ENCODE data around the gene TENM4.
A peak's percentile ranks its signal among the peaks of the same experiment; 100 is the strongest.

Gene TENM4

GRCh38 chr11:79382301-79383050 is 58.4 kb downstream of the TENM4 start:
- peak; percentile 65 for DNase-seq

- no peak for DNase-seq
Observed at GRCh38 chr11:79381036-79381435, 59.8 kb downstream of the TENM4 start.

- no peak for DNase-seq
Observed at GRCh38 chr11:79377406-79377805, 63.4 kb downstream of the TENM4 start.

- no peak for DNase-seq
Observed at GRCh38 chr11:79375818-79376550, 64.8 kb downstream of the TENM4 start.

- DNase-seq = no peak
Observed at GRCh38 chr11:79374727-79375126, 66.1 kb downstream of the TENM4 start.

GRCh38 chr11:79371724-79372123 is 69.1 kb downstream of the TENM4 start:
- no peak for DNase-seq

- DNase-seq = no peak
Observed at GRCh38 chr11:79371152-79371551, 69.7 kb downstream of the TENM4 start.

- no peak for DNase-seq
Observed at GRCh38 chr11:79369055-79369454, 71.8 kb downstream of the TENM4 start.

GRCh38 chr11:79367844-79368243 is 73.0 kb downstream of the TENM4 start:
- DNase-seq = no peak

- DNase-seq = no peak
Observed at GRCh38 chr11:79366218-79366617, 74.6 kb downstream of the TENM4 start.

GRCh38 chr11:79363861-79364378 is 76.9 kb downstream of the TENM4 start:
- DNase-seq = peak; percentile 16

GRCh38 chr11:79363256-79363655 is 77.6 kb downstream of the TENM4 start:
- no peak for DNase-seq

- DNase-seq = no peak
Observed at GRCh38 chr11:79362821-79363220, 78.0 kb downstream of the TENM4 start.

- DNase-seq = no peak
Observed at GRCh38 chr11:79362206-79362757, 78.5 kb downstream of the TENM4 start.

GRCh38 chr11:79358258-79358657 is 82.6 kb downstream of the TENM4 start:
- DNase-seq = no peak

- DNase-seq = peak; percentile 44
Observed at GRCh38 chr11:79353706-79354105, 87.1 kb downstream of the TENM4 start.

- no peak for DNase-seq
Observed at GRCh38 chr11:79352349-79352703, 88.5 kb downstream of the TENM4 start.

- no peak for DNase-seq
Observed at GRCh38 chr11:79348976-79349682, 91.7 kb downstream of the TENM4 start.

- DNase-seq = no peak
Observed at GRCh38 chr11:79346021-79346420, 94.8 kb downstream of the TENM4 start.

GRCh38 chr11:79344753-79345294 is 96.0 kb downstream of the TENM4 start:
- no peak for DNase-seq

- DNase-seq = peak; percentile 48
Observed at GRCh38 chr11:79342686-79343085, 98.1 kb downstream of the TENM4 start.

- DNase-seq = no peak
Observed at GRCh38 chr11:79342236-79342635, 98.6 kb downstream of the TENM4 start.

- no peak for DNase-seq
Observed at GRCh38 chr11:79340535-79340934, 100.3 kb downstream of the TENM4 start.

All from fibroblast of skin of right biceps (primary cell).